ENCODE measurements around the gene OTOS. TPM values are rescaled to one million over a fixed set of nuclear protein-coding genes. Genes with fewer than 3 reads are reported as not detected.

OTOS gene
- total RNA-seq, 1 donor from 2014 or later: not detected

DNA sequence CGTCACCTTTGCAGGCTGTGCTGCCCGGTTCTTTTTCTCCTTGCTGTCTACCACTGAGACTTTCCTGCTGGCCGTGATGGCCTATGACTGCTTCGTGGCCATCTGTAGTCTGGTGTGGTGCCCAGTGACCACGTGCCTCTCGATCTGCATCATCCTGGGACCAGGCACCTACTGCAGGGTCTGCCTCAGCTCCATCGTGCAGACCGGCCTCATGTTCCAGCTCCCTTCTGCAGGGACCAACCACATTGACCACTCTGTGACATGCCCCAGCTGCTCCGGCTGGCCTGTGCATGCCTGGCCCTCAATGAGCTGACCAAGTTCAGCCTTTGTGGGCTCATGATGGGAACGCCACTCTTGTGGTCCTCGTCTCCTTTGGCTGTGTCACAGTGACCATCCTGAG, 31.1 kb downstream of the OTOS start:
- Histone ChIP-seq H3K27ac (no peak overlapping the region), H3K9me3 (no peaks in the 10 kb centered on the region), H3K4me3 (no peak overlapping the region), H3K4me1 (no peaks in the 10 kb centered on the region), H3K27me3 (ENCODE audit: low read depth) (peaks cover 12% of the 10 kb centered on the region), H3K36me3 (no peaks in the 10 kb centered on the region)
- ATAC-seq (peak in 1 of 2 donors; percentile 23), DNase-seq (no peak)
- TF ChIP-seq, protein P1, sequence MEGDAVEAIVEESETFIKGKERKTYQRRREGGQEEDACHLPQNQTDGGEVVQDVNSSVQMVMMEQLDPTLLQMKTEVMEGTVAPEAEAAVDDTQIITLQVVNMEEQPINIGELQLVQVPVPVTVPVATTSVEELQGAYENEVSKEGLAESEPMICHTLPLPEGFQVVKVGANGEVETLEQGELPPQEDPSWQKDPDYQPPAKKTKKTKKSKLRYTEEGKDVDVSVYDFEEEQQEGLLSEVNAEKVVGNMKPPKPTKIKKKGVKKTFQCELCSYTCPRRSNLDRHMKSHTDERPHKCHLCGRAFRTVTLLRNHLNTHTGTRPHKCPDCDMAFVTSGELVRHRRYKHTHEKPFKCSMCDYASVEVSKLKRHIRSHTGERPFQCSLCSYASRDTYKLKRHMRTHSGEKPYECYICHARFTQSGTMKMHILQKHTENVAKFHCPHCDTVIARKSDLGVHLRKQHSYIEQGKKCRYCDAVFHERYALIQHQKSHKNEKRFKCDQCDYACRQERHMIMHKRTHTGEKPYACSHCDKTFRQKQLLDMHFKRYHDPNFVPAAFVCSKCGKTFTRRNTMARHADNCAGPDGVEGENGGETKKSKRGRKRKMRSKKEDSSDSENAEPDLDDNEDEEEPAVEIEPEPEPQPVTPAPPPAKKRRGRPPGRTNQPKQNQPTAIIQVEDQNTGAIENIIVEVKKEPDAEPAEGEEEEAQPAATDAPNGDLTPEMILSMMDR (IDR thresholded peaks at IDR 0.05): no peak
- intact Hi-C loops (cut with DNase I): no loop called here

DNA sequence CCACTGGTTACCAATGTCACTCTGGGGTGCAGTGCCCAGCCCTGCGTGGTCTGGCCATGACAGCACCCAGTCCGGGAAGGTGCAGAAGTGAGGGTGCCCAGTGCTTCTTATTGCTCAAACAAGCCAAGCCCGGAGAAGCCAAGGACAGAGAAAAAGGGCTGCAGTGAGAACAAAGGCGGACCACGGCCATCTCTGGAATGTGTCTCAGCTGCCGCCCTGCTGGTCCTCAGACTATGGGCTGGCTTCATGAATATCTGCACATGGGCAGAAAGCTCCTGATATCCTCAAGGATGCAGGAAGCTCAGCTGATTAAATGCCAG, 33.0 kb downstream of the OTOS start:
- ATAC-seq: no peak
- DNase-seq: no peak
- TF ChIP-seq, protein P1 (IDR thresholded peaks at IDR 0.05): no peak
- H3K27me3 ChIP-seq (ENCODE audit: low read depth): peaks cover 12% of the 10 kb centered on the region
- no peaks in the 10 kb centered on the region for H3K9me3 ChIP-seq
- no peak overlapping the region for H3K27ac ChIP-seq
- H3K4me3 ChIP-seq: no peak overlapping the region
- H3K4me1 ChIP-seq: no peaks in the 10 kb centered on the region
- H3K36me3 ChIP-seq: no peaks in the 10 kb centered on the region
- intact Hi-C loops (cut with DNase I): no loop called here

DNA sequence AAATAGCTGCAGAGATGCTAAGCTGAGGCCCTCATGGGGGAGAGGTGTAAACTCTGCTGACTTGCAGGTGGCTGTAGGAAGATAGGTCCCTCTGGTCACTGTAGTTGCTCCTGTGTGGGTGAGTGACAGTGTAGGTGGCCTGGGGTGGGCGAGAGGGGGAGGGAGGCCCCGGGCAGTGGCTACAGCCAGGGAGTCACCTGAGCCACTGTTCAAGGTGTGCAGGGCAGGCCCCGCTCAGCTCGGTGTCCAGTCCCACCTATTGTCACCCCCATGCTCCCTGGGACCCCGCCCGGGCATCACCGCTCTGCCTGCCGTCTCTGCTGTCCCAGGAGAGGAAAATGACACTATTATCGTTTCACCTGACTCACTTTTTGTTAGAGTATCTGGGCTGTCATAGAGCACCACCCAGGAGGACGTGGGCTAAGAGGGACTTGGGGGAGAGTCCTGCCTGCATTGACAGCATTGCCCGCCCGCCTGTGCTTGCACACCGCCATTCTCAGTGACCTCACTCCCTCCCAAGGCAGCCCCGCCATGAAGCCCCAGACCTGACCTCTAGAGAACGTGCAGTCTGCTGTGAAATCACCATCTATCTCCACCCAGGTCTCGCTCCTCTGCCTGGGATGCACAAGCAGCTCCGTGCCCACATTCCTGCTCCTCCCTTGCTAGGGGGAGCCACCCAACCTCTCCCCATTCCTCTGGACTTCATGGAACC, 33.5 kb downstream of the OTOS start:
- Histone ChIP-seq H3K9me3 (no peaks in the 10 kb centered on the region), H3K27me3 (ENCODE audit: low read depth) (peaks cover 12% of the 10 kb centered on the region), H3K4me1 (no peaks in the 10 kb centered on the region), H3K36me3 (no peaks in the 10 kb centered on the region), H3K4me3 (no peak overlapping the region), H3K27ac (no peak overlapping the region)
- intact Hi-C loops (cut with DNase I): no loop called here
- no peak for ATAC-seq
- DNase-seq: no peak
- TF ChIP-seq, protein P1 (IDR thresholded peaks at IDR 0.05): no peak

DNA sequence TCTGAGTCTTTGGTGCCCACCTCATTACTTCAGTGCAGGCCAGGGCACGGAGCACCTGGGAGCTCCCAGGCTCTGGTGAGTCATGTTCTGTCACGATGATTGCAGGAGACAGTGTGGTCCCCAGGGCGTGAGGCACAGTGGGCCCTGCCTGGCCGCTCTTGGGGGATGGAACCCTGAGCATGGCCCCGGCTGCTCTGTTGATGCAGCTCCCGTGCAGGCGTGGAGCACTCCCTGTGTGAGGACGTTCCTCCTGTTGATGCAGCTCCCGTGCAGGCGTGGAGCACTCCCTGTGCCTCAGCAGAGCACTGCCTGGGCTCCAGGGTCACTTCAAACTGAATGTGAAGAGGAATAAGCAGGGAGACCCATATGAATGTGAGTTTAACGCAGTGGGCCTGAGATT, 34.5 kb downstream of the OTOS start:
- H3K4me3 ChIP-seq: no peak overlapping the region
- H3K36me3 ChIP-seq: no peaks in the 10 kb centered on the region
- peaks cover 12% of the 10 kb centered on the region for H3K27me3 ChIP-seq (ENCODE audit: low read depth)
- no peaks in the 10 kb centered on the region for H3K4me1 ChIP-seq
- TF ChIP-seq, protein P1 (IDR thresholded peaks at IDR 0.05): no peak
- ATAC-seq (no peak), DNase-seq (no peak)
- no peak overlapping the region for H3K27ac ChIP-seq
- intact Hi-C loops (cut with DNase I): no loop called here
- no peaks in the 10 kb centered on the region for H3K9me3 ChIP-seq

DNA sequence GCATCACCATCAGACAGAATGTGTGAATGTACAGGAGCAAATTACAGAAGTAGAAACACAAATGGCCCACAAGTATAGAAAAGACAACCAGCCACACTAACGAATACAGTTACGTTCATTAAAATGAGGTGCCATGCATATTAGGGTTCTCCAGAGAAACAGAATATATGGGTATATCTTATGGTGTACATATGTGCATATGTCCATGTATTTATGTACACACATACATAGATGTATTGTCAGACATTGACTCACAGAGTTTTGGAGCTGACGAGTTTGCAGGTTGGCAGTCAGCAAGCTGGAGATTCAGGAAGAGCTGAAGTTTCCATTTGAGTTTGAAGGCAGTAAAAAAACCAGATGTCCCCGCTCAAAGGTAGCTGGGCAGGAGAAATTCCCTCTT, 37.3 kb downstream of the OTOS start:
- Histone ChIP-seq H3K27me3 (ENCODE audit: low read depth) (peaks cover 17% of the 10 kb centered on the region), H3K27ac (no peak overlapping the region), H3K4me3 (no peak overlapping the region), H3K4me1 (no peaks in the 10 kb centered on the region), H3K36me3 (no peaks in the 10 kb centered on the region), H3K9me3 (no peaks in the 10 kb centered on the region)
- TF ChIP-seq, protein P1 (IDR thresholded peaks at IDR 0.05): no peak
- ATAC-seq (no peak), DNase-seq (no peak)
- intact Hi-C loops (cut with DNase I): no loop called here

Data from lower lobe of right lung (tissue), 2 donors.